Measurements from ENCODE around the gene ARAP3. TPM values are rescaled to one million over a fixed set of nuclear protein-coding genes. Genes with fewer than 3 reads are reported as not detected.

Gene ARAP3
- total RNA-seq, 1 donor from 2014 or later = 35.2 TPM

- ATAC-seq = no peak
- no peaks in the 10 kb centered on the region for H3K27me3 ChIP-seq (ENCODE audit: low read depth)
- no peaks in the 10 kb centered on the region for H3K9me3 ChIP-seq
- intact Hi-C loops (cut with DNase I) = no loop called here
- no peak overlapping the region for H3K27ac ChIP-seq
- peaks cover 20% of the 10 kb centered on the region for H3K36me3 ChIP-seq
- H3K4me1 ChIP-seq = peaks cover 7% of the 10 kb centered on the region
- TF ChIP-seq, protein P1, sequence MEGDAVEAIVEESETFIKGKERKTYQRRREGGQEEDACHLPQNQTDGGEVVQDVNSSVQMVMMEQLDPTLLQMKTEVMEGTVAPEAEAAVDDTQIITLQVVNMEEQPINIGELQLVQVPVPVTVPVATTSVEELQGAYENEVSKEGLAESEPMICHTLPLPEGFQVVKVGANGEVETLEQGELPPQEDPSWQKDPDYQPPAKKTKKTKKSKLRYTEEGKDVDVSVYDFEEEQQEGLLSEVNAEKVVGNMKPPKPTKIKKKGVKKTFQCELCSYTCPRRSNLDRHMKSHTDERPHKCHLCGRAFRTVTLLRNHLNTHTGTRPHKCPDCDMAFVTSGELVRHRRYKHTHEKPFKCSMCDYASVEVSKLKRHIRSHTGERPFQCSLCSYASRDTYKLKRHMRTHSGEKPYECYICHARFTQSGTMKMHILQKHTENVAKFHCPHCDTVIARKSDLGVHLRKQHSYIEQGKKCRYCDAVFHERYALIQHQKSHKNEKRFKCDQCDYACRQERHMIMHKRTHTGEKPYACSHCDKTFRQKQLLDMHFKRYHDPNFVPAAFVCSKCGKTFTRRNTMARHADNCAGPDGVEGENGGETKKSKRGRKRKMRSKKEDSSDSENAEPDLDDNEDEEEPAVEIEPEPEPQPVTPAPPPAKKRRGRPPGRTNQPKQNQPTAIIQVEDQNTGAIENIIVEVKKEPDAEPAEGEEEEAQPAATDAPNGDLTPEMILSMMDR (IDR thresholded peaks at IDR 0.05) = no peak
- no peak for DNase-seq
- no peak overlapping the region for H3K4me3 ChIP-seq
Measured at GRCh38 chr5:141675672-141676071, 6.4 kb downstream of the ARAP3 start.

DNA sequence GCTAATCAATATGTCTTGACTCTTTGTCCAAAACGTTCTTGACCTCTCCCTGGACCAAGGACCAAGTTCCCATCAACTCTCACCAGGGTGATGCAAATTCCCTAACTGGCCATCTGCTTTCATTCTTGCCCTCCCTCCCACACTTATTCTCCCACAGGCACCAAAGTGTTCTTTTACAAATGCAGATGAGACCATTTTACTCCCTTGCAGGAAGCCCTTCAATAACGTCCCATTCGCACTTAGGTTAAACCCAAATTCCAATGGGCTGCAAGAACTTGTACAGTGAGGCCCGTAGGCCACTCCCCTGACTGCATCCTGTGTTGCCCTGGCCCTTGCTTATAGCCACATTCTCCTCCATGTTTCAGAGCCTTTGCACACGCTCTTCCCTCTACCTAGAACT, 7.3 kb downstream of the ARAP3 start:
- H3K27me3 ChIP-seq (ENCODE audit: low read depth) = no peaks in the 10 kb centered on the region
- ATAC-seq = no peak
- intact Hi-C loops (cut with DNase I) = no loop called here
- H3K36me3 ChIP-seq = peaks cover 23% of the 10 kb centered on the region
- DNase-seq = no peak
- H3K9me3 ChIP-seq = no peaks in the 10 kb centered on the region
- H3K4me3 ChIP-seq = no peak overlapping the region
- peaks cover 5% of the 10 kb centered on the region for H3K4me1 ChIP-seq
- H3K27ac ChIP-seq = no peak overlapping the region
- TF ChIP-seq, protein P1 (IDR thresholded peaks at IDR 0.05) = no peak

GRCh38 chr5:141672841-141673813, 8.9 kb downstream of the ARAP3 start:
- Histone ChIP-seq H3K27ac (no peak overlapping the region), H3K9me3 (no peaks in the 10 kb centered on the region), H3K36me3 (peaks cover 39% of the 10 kb centered on the region), H3K27me3 (ENCODE audit: low read depth) (no peaks in the 10 kb centered on the region), H3K4me1 (no peaks in the 10 kb centered on the region), H3K4me3 (no peak overlapping the region)
- peak; percentile 21 to 24 for ATAC-seq
- intact Hi-C loops (cut with DNase I) = no loop called here
- no peak for DNase-seq
- TF ChIP-seq, protein P1 (IDR thresholded peaks at IDR 0.05) = no peak

GRCh38 chr5:141672071-141672840, 9.8 kb downstream of the ARAP3 start:
- Histone ChIP-seq H3K4me1 (no peaks in the 10 kb centered on the region), H3K27ac (no peak overlapping the region), H3K4me3 (no peak overlapping the region), H3K27me3 (ENCODE audit: low read depth) (no peaks in the 10 kb centered on the region), H3K9me3 (no peaks in the 10 kb centered on the region), H3K36me3 (peaks cover 39% of the 10 kb centered on the region)
- intact Hi-C loops (cut with DNase I) = no loop called here
- TF ChIP-seq, protein P1 (IDR thresholded peaks at IDR 0.05) = no peak
- no peak for ATAC-seq
- no peak for DNase-seq

DNA sequence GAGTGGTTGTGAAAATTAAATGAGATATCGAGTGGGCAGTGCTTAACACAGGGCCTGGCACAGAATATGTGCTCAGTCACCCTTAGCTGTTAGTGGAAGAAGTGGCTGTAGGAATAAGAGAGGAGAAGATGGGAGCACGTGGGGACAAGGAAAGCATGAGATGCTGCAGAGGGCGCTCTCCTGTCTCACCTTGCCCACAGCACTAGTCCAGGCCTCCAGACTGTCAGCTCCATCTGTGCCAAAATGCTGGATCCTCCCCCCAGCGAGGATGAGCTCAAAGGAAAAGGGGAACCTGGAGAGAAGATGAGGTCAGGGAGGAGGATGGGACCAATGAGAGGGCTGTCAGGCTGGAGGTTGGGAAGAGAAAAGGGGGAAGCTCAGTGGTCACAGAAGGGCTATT, 12.5 kb downstream of the ARAP3 start:
- ATAC-seq (no peak), DNase-seq (no peak)
- Histone ChIP-seq H3K9me3 (no peaks in the 10 kb centered on the region), H3K36me3 (peaks cover 44% of the 10 kb centered on the region), H3K27ac (no peak overlapping the region), H3K4me3 (no peak overlapping the region), H3K4me1 (peaks cover 7% of the 10 kb centered on the region), H3K27me3 (ENCODE audit: low read depth) (no peaks in the 10 kb centered on the region)
- TF ChIP-seq, protein P1 (IDR thresholded peaks at IDR 0.05) = no peak
- intact Hi-C loops (cut with DNase I) = no loop called here
